HG03378 (cell line): ENCODE results near the gene TIMP2.

ENCODE experiments used
- ATAC-seq: cut with Tn5 transposase; IDR thresholded peaks from one replicate; pipeline ENCODE4 v1.9.1; 2021; ENCODE audit warnings: mild to moderate bottlenecking, moderate library complexity; ENCODE audit not compliant: unreplicated experiment

The TIMP2 gene

GRCh38 chr17:78840780-78841611 is 84.2 kb downstream of the TIMP2 start, which contains the start of gene USP36:
Gene USP36, minus strand, starts transcription at chr17:78840814. Its CDS starts 4,451 bp downstream, at chr17:78836363.
- peak; percentile 76 for ATAC-seq

GRCh38 chr17:78840530-78840779 is 84.7 kb downstream of the TIMP2 start:
- no peak for ATAC-seq

GRCh38 chr17:78839762-78840529 is 85.2 kb downstream of the TIMP2 start:
- peak; percentile 7 for ATAC-seq

GRCh38 chr17:78839235-78839761 is 85.9 kb downstream of the TIMP2 start:
- ATAC-seq = no peak

GRCh38 chr17:78838574-78839005 is 86.6 kb downstream of the TIMP2 start:
- ATAC-seq = no peak

GRCh38 chr17:78836420-78837021 is 88.7 kb downstream of the TIMP2 start:
- ATAC-seq = no peak

GRCh38 chr17:78834571-78834970 is 90.6 kb downstream of the TIMP2 start:
- no peak for ATAC-seq

GRCh38 chr17:78832541-78832810 is 92.7 kb downstream of the TIMP2 start:
- no peak for ATAC-seq

- ATAC-seq = no peak
These were observed 93.3 kb downstream of the TIMP2 start for GRCh38 chr17:78831688-78832540.

GRCh38 chr17:78829477-78829876 is 95.7 kb downstream of the TIMP2 start:
- no peak for ATAC-seq

GRCh38 chr17:78828470-78829185 is 96.6 kb downstream of the TIMP2 start:
- ATAC-seq = no peak

- ATAC-seq = no peak
These were observed 98.2 kb downstream of the TIMP2 start for GRCh38 chr17:78826836-78827509.

GRCh38 chr17:78826421-78826820 is 98.8 kb downstream of the TIMP2 start:
- no peak for ATAC-seq

- ATAC-seq = no peak
These were observed 99.5 kb downstream of the TIMP2 start for GRCh38 chr17:78825696-78826095.

GRCh38 chr17:78824240-78824639 is 100.9 kb downstream of the TIMP2 start:
- no peak for ATAC-seq

GRCh38 chr17:78823282-78824046 is 101.7 kb downstream of the TIMP2 start:
- ATAC-seq = no peak

- no peak for ATAC-seq
These were observed 102.6 kb downstream of the TIMP2 start for GRCh38 chr17:78822552-78822951.

- ATAC-seq = no peak
These were observed 103.2 kb downstream of the TIMP2 start for GRCh38 chr17:78821961-78822360.

GRCh38 chr17:78820841-78821240 is 104.3 kb downstream of the TIMP2 start:
- ATAC-seq = no peak
